ENCODE measurements around the gene ZSCAN31. TPM values are rescaled to one million over a fixed set of nuclear protein-coding genes. Genes with fewer than 3 reads are reported as not detected.
A peak's percentile ranks its signal among the peaks of the same experiment; 100 is the strongest.

Gene ZSCAN31
- total RNA-seq, 4 donors from 2014 or later: 5.6 to 9.2 (median 8.2) TPM

GRCh38 chr6:28334286-28335039, 1.5 kb downstream of the ZSCAN31 start:
- no peak overlapping the region for H3K4me3 ChIP-seq
- H3K9me3 ChIP-seq: no peaks in the 10 kb centered on the region
- H3K27me3 ChIP-seq: no peaks in the 10 kb centered on the region
- no peaks in the 10 kb centered on the region for H3K4me1 ChIP-seq
- DNase-seq: no peak
- TF ChIP-seq, protein P1, sequence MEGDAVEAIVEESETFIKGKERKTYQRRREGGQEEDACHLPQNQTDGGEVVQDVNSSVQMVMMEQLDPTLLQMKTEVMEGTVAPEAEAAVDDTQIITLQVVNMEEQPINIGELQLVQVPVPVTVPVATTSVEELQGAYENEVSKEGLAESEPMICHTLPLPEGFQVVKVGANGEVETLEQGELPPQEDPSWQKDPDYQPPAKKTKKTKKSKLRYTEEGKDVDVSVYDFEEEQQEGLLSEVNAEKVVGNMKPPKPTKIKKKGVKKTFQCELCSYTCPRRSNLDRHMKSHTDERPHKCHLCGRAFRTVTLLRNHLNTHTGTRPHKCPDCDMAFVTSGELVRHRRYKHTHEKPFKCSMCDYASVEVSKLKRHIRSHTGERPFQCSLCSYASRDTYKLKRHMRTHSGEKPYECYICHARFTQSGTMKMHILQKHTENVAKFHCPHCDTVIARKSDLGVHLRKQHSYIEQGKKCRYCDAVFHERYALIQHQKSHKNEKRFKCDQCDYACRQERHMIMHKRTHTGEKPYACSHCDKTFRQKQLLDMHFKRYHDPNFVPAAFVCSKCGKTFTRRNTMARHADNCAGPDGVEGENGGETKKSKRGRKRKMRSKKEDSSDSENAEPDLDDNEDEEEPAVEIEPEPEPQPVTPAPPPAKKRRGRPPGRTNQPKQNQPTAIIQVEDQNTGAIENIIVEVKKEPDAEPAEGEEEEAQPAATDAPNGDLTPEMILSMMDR (IDR thresholded peaks at IDR 0.05): no peak
- no peak for TF ChIP-seq POLR2A (IDR thresholded peaks at IDR 0.05)
- H3K27ac ChIP-seq: peak overlapping the region; percentile 86 to 97 (median 92)
- no peaks in the 10 kb centered on the region for H3K36me3 ChIP-seq

DNA sequence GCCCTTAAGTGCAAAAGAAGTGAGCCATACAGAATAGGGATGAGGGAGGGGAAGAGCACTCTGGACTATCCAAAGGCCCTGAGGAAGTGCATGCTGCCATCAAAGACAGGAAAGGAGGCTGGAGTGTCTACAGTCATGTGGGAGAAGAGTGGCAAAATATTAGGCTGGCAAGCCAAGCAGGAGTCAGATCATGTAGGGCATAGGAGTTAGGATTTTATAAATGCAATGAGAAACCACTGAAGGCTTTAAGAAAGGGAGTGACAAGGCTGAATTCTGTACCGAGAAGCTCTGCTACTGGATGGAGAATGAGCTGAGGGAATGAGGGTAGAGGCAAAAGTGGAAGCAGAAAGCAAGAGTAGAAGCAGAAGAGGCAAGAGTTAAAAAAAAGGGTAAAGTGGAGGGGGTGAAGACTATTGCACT, 2.3 kb downstream of the ZSCAN31 start:
- DNase-seq: no peak
- no peaks in the 10 kb centered on the region for H3K36me3 ChIP-seq
- no peaks in the 10 kb centered on the region for H3K4me1 ChIP-seq
- no peak overlapping the region for H3K4me3 ChIP-seq
- H3K27ac ChIP-seq: no peak overlapping the region
- no peak for TF ChIP-seq POLR2A (IDR thresholded peaks at IDR 0.05)
- TF ChIP-seq, protein P1 (IDR thresholded peaks at IDR 0.05): no peak
- no peaks in the 10 kb centered on the region for H3K27me3 ChIP-seq
- no peaks in the 10 kb centered on the region for H3K9me3 ChIP-seq

DNA sequence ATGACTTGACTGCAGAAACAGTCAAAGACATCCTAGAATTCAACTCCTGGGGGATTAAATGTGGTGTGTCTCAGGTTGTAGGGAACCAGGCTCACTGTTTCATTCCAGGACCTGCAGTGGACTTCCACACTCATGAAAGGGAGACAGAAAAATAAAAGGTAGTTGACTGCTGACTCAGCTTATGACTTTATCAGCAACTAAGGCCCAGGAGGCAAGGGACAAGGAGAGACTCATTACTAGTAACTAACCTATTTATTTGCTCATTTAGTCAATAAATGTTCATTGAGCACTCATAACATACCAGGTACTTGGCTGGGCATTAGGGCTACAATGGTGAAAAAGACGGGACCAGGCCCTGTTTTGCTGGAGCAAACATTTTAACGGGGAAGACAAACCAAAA, 2.9 kb downstream of the ZSCAN31 start:
- TF ChIP-seq POLR2A (IDR thresholded peaks at IDR 0.05): no peak
- TF ChIP-seq, protein P1 (IDR thresholded peaks at IDR 0.05): no peak
- no peaks in the 10 kb centered on the region for H3K36me3 ChIP-seq
- DNase-seq: no peak
- H3K4me3 ChIP-seq: no peak overlapping the region
- H3K27ac ChIP-seq: no peak overlapping the region
- H3K4me1 ChIP-seq: no peaks in the 10 kb centered on the region
- no peaks in the 10 kb centered on the region for H3K9me3 ChIP-seq
- H3K27me3 ChIP-seq: no peaks in the 10 kb centered on the region

DNA sequence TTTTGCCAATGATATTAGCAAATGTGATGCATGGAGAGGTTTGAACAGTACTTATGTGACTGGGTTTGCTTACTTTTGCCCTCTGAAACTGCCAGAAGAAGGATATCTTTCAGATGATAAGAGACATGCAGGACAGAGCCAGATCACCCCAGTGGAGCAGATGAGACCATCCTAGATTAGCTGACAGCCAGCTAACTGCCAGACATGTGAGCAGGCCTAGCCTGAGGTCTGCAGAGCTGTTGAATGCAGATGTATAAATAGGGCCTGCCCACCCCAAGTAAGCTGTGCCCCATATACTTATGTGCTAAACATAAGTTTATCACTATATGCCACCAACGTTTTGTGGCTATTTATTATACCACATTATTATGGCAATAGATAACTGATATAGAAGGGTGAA, 5.9 kb downstream of the ZSCAN31 start:
- no peak overlapping the region for H3K4me3 ChIP-seq
- no peak overlapping the region for H3K27ac ChIP-seq

DNA sequence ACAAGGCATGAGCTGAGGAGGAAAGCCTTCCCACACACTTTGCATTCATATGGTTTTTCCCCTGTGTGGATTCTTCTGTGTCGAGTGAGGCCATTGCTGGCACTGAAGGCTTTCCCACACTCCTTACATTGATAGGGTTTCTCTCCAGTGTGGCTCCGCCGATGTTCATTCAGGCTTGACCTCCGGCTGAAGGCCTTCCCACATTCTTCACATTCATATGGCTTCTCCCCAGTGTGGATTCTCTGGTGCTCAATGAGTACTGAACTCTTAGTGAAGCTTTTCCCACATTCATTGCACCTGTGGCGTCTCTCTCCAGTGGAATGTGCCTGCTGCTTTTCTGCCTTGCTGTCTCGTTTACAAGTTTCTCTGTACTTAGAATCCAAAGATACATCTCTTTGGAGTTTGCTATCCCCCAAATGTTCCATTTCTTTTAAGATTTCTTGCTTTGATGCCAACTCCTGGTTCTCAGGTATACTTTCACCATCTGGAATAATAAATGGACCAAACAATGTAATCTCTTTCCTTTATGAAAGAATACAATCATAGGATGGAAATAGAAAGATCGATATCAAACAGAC, 9.5 kb downstream of the ZSCAN31 start:
- TF ChIP-seq POLR2A (IDR thresholded peaks at IDR 0.05): no peak
- TF ChIP-seq, protein P1 (IDR thresholded peaks at IDR 0.05): no peak
- no peaks in the 10 kb centered on the region for H3K27me3 ChIP-seq
- H3K4me1 ChIP-seq: no peaks in the 10 kb centered on the region
- no peak for DNase-seq
- no peak overlapping the region for H3K27ac ChIP-seq
- peaks cover 0 to 26% (median 11%) of the 10 kb centered on the region in 4 donors for H3K9me3 ChIP-seq
- peaks cover 0 to 23% (median 0%) of the 10 kb centered on the region in 3 donors for H3K36me3 ChIP-seq
- H3K4me3 ChIP-seq: no peak overlapping the region

More for the DNA sequence above, 5.9 kb downstream of the ZSCAN31 start:
- no peaks in the 10 kb centered on the region for H3K4me1 ChIP-seq
- no peak for DNase-seq
- H3K9me3 ChIP-seq: peaks cover 0 to 26% (median 11%) of the 10 kb centered on the region in 4 donors
- no peak for TF ChIP-seq POLR2A (IDR thresholded peaks at IDR 0.05)
- TF ChIP-seq, protein P1 (IDR thresholded peaks at IDR 0.05): no peak
- no peaks in the 10 kb centered on the region for H3K27me3 ChIP-seq
- H3K36me3 ChIP-seq: peaks cover 0 to 23% (median 0%) of the 10 kb centered on the region in 3 donors
